T-helper 2 cell treated with Interferon-gamma antibody and Interleukin-4, amounts not matched to agents 5 μg/mL and 100 μg/mL, for 36 hours (primary cell): ENCODE results near the gene SAMD11.
"Not testable (repeated sequence)": the region's sequence is repeated elsewhere in the genome, so short reads cannot be mapped to it uniquely, and the experiment has no call there.

Source experiments
- DNase-seq: peaks from one replicate; pipeline ENCODE4 v3.0.0; 2021; ENCODE audit warnings: low spot score
- H3K27ac Mint-ChIP-seq: one replicate; pipeline ENCODE4 v1.8.0; 2021; ENCODE audit warnings: mild to moderate bottlenecking, mixed read lengths
- H3K27me3 Mint-ChIP-seq: one replicate; pipeline ENCODE4 v1.8.0; 2021; ENCODE audit warnings: low read depth, mixed read lengths
- H3K36me3 Mint-ChIP-seq: one replicate; pipeline ENCODE4 v1.8.0; 2021; ENCODE audit warnings: low read depth, mixed read lengths
- H3K4me1 Mint-ChIP-seq: one replicate; pipeline ENCODE4 v1.8.0; 2021; ENCODE audit warnings: low read depth, mixed read lengths
- H3K4me3 Mint-ChIP-seq: one replicate; pipeline ENCODE4 v1.8.0; 2022; ENCODE audit warnings: mild to moderate bottlenecking, moderate library complexity, mixed read lengths
- H3K9me3 Mint-ChIP-seq: one replicate; pipeline ENCODE4 v1.8.0; 2021; ENCODE audit warnings: mixed read lengths

SAMD11 gene, protein sequence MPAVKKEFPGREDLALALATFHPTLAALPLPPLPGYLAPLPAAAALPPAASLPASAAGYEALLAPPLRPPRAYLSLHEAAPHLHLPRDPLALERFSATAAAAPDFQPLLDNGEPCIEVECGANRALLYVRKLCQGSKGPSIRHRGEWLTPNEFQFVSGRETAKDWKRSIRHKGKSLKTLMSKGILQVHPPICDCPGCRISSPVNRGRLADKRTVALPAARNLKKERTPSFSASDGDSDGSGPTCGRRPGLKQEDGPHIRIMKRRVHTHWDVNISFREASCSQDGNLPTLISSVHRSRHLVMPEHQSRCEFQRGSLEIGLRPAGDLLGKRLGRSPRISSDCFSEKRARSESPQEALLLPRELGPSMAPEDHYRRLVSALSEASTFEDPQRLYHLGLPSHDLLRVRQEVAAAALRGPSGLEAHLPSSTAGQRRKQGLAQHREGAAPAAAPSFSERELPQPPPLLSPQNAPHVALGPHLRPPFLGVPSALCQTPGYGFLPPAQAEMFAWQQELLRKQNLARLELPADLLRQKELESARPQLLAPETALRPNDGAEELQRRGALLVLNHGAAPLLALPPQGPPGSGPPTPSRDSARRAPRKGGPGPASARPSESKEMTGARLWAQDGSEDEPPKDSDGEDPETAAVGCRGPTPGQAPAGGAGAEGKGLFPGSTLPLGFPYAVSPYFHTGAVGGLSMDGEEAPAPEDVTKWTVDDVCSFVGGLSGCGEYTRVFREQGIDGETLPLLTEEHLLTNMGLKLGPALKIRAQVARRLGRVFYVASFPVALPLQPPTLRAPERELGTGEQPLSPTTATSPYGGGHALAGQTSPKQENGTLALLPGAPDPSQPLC

DNA sequence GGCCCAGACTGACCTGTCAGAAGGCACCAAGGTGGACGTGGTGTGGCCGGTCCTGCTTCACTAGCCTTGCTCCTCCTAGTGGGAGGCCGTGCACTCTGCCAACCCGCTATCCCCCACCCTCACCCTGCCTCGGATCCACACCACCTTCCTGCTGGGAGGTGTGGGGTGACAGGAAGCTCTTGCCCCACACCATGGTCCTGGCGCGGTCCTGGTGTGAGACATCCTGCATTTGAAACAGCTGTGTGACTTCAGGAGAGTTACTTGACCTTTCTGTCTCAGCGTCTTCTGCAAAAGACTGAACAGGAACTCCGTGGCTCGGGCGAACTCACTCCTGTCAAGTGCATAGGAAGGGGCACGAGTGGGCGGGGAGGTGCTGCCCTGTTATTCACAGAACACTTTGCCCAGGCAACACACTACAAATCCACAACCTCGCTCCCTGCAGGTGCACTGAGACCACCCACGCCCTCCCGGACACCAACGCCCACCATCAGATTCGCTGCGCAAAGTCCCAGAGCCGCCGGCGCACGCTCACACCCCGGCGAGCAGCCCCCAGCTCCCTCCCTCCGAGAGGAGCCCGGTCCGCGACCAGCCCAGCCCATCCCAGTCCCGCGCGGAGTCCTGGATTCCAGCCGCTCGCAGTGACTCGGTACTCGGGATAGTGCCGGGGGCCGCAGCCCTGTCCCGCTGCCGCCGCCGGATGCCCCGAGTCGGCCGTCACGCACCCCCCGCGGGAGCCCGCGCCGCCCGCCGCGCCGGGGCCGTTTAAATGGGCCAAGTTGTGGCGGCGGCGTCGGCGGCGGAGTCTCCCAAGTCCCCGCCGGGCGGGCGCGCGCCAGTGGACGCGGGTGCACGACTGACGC lies at the start of gene SAMD11:
TSS of gene SAMD11 (plus strand) at position 793 of the 860 bp plus-strand sequence. CDS start 509 bp downstream, outside the sequence.
- H3K27me3 Mint-ChIP-seq = peaks cover 57% of the 10 kb centered on the region
- DNase-seq = peak; percentile 41
- no peak within 1 kb of the TSS for H3K27ac Mint-ChIP-seq
- no peaks in the 10 kb centered on the region for H3K36me3 Mint-ChIP-seq
- peaks cover 2% of the 10 kb centered on the region for H3K4me1 Mint-ChIP-seq
- peak within 1 kb of the TSS; percentile 62 for H3K4me3 Mint-ChIP-seq
- H3K9me3 Mint-ChIP-seq = no peaks in the 10 kb centered on the region

DNA sequence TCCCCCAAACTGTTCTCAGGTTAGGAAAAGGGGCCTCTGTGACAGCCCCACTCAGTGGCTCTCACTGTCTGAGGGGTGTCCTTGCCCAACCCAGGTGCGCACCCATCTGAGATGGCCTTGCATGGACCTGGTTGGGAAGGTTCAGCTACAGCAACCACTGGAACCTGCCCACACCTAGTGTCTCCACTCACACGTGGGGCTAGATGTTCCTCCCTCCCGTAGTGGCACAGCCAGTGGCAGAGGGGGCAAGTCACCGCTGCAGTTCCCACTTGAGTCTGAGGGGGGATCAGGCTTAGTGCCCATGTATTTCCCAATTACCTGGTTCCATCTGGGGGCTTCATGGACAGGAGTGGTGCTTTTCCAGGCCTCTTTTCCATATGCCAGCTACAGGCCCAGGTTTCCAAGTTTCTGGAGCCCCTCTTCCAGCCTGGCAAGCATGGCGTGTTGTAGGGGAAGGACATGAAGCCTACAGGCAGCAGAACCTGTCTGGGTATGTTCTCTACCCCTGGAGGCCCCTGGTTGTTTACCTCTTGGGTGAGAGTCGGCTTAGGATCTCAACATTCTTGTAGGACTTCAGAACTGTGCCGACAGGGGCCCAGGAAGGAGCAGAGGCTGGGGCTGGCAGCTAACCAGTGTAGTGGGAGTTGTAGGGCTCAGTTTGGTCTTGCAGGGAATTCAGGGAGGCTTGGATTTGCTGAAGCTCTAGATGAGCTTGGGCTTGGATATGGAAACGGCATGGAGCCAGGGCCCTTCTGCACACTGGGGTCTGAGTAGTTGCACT lies 47.1 kb upstream of the SAMD11 start:
- not testable (repeated sequence) for H3K9me3 Mint-ChIP-seq, H3K27ac Mint-ChIP-seq, H3K4me1 Mint-ChIP-seq, DNase-seq, H3K4me3 Mint-ChIP-seq, H3K36me3 Mint-ChIP-seq
- peaks cover 20% of the 10 kb centered on the region for H3K27me3 Mint-ChIP-seq

DNA sequence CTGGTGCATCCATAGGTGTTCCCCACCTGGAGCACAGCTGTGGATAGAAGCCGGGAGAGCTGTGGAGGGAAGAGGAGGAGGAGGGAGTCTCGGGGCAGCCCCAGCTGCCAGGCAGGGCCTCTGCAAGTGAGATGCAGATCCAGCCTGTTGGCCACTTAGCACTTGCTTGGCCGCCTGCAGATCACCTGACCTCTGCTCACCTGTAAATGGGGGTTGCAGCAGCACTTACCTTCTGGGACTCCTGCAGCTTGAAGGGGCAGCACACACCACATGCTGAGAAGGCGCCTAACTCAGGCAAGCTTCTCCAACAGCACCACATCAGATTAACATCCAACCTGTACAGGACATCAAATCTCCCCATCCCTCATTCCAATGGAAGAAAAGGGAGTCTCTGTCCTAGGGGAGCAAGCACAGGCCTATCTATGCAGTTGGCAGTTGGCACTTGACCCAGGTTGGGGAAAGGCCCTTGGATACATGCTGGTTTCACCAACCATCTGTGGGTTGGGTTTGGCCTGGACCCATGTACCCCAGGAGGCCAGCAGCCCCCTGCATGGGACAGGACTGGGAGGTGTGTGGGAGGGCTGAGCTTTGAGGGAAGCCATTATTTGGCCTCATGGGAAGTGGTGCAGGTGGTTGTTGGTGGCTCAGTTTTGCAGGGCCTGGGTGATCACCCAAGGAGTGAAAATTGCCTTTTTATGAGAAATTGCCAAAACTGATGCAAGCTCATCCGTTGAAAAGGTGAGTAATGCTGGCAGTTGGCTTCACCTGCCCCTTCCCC lies 46.3 kb upstream of the SAMD11 start:
- H3K27me3 Mint-ChIP-seq = peaks cover 23% of the 10 kb centered on the region
- H3K4me1 Mint-ChIP-seq, H3K27ac Mint-ChIP-seq, DNase-seq, H3K4me3 Mint-ChIP-seq, H3K36me3 Mint-ChIP-seq, H3K9me3 Mint-ChIP-seq: not testable (repeated sequence)

DNA sequence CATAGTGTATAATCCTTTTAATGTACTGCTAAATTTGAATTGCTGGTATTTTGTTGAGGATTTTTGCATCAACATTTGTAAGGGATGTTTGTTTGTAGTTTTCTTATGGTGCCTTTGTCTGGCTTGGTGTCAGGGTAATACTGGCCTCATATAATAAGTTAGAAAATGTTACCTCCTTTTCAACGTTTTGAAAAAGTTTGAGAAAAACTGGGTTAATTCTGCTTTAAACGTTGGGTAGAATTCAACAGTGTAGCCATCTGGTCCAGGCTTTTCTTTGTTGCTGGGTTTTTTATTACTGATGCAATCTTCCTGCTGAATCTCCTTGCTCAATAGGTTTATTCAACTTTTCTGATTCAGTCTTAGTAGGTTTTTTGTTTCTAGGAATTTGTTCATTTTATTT lies 43.2 kb upstream of the SAMD11 start:
- H3K36me3 Mint-ChIP-seq, H3K27ac Mint-ChIP-seq, H3K9me3 Mint-ChIP-seq, DNase-seq, H3K4me1 Mint-ChIP-seq, H3K4me3 Mint-ChIP-seq: not testable (repeated sequence)
- peaks cover 52% of the 10 kb centered on the region for H3K27me3 Mint-ChIP-seq

DNA sequence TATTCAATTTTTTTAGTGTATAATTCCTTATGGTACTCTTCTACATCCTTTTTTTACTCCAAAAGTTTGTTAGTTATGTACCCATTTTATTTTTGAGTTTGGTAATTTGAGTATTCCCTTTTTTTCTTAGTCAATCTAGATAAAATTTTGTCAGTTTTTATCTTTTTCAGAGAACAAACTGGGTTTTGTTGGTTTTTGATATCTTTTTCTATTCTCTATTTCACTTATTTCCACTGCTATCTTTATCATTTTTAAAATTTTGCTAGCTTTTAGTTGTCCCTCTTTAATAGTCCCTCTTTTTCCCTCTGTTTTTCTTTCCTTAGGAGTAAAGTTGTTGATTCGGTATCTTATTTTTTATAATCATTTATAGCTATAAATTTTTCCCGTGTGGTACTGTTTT lies 42.8 kb upstream of the SAMD11 start:
- H3K27me3 Mint-ChIP-seq = peaks cover 55% of the 10 kb centered on the region
- DNase-seq, H3K36me3 Mint-ChIP-seq, H3K27ac Mint-ChIP-seq, H3K9me3 Mint-ChIP-seq, H3K4me3 Mint-ChIP-seq, H3K4me1 Mint-ChIP-seq: not testable (repeated sequence)

DNA sequence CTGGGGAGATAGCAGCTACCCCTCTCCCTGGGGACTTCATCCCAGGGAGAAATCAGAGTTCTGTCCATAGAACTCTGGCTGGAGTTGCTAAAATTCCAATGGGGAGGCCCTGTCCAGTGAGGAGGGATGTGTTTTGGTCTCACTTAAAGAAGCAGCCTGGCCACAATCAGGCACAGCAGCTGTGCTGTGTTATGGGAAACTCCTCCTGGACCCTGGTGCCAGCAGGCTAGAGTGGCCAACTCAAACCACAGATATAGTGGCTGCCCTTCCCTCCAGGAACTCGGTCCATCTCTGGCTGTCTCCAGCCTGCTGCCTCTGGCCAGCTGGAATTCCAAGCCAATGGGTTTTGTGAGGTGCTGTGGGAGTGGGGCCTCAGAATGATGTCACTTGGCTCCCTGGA lies 37.4 kb upstream of the SAMD11 start:
- Mint-ChIP-seq H3K4me1 (peaks cover 9% of the 10 kb centered on the region), H3K4me3 (no peak overlapping the region), H3K27ac (no peak overlapping the region), H3K27me3 (peaks cover 68% of the 10 kb centered on the region), H3K9me3 (no peaks in the 10 kb centered on the region), H3K36me3 (no peaks in the 10 kb centered on the region)
- DNase-seq = no peak

DNA sequence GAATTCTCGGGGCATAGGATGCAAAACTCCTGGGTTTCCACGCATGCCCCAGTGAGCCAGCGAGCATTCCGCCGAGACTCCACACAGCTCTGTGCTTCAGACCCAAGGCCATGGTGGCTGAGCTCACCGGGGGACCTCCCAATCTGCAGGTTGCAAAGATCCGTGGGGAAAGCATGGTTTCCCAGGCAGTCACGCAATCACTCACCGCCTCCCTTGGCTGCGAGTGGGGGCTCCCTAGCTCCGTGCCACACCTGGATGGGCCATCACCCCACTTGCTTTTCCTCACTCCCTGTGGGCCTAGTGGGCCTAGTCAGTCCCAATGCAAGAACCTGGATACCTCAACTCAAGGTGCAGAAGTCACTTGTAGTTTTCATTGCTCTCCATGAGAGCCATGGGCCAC lies 37.0 kb upstream of the SAMD11 start:
- Mint-ChIP-seq H3K27me3 (peaks cover 66% of the 10 kb centered on the region), H3K4me3 (no peak overlapping the region), H3K9me3 (no peaks in the 10 kb centered on the region), H3K36me3 (no peaks in the 10 kb centered on the region), H3K27ac (no peak overlapping the region), H3K4me1 (peaks cover 9% of the 10 kb centered on the region)
- DNase-seq = no peak

DNA sequence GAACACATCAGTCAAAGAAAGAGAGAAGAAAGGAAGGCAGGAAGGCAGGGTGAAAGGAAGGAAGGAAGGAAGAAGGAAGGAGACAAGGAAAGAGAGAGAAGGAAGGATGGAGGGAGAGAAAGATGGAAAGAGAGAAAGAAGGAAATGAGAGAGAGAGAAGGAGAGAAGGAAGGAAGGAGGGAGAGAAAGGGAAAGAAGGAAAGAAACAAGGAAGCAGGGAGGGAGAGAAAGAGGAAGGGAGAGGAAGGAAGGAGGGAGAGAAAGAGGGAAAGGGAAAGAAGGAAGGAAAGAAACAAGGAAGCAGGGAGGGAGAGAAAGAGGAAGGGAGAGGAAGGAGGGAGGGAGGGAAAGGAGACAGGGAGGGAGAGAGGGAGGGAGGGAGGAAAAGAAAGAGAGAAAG lies 35.4 kb upstream of the SAMD11 start:
- no peak overlapping the region for H3K4me3 Mint-ChIP-seq
- peaks cover 58% of the 10 kb centered on the region for H3K27me3 Mint-ChIP-seq
- no peak overlapping the region for H3K27ac Mint-ChIP-seq
- H3K4me1 Mint-ChIP-seq = peaks cover 9% of the 10 kb centered on the region
- no peaks in the 10 kb centered on the region for H3K9me3 Mint-ChIP-seq
- no peaks in the 10 kb centered on the region for H3K36me3 Mint-ChIP-seq
- DNase-seq = no peak

DNA sequence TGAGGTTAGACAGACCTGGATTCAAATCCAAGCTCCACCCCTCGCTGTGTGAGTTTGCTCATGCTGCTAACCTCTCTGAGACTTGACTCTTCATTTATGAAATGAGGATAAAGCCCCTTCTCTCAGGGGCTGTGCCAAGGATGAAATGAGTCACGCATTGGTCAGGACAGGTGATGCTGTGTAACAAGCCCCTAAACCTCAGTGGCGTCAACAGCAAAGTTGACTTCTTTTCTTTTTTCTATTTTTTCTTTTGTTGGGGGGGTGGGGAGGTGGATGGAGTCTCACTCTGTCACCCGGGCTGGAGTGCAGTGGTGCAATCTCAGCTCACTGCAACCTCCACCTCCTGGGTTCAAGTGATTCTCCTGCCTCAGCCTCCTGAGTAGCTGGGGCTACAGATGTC lies 33.9 kb upstream of the SAMD11 start:
- not testable (repeated sequence) for DNase-seq, H3K4me1 Mint-ChIP-seq, H3K4me3 Mint-ChIP-seq, H3K36me3 Mint-ChIP-seq, H3K27ac Mint-ChIP-seq, H3K9me3 Mint-ChIP-seq
- H3K27me3 Mint-ChIP-seq = peaks cover 49% of the 10 kb centered on the region

DNA sequence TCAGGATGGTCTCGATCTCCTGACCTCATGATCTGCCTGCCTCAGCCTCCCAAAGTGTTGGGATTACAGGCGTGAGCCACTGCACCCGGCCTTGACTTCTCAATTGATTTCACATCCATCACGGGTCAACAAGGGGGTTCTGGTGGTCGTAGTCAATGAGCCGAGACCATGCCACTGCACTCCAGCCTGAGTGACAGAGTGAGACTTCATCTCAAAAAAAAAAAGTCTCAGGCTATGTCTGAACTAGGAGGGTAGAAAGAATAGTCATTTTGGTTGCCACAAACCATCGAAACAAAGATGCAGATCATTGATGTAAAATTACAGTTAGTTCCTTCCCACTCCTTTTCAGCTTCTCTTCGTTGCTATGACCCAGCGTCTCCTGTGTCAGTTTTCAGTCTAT lies 33.5 kb upstream of the SAMD11 start:
- peak; percentile 40 for DNase-seq
- Mint-ChIP-seq H3K27me3 (peaks cover 49% of the 10 kb centered on the region), H3K27ac (peak overlapping the region; percentile 27), H3K4me3 (peak overlapping the region; percentile 30)
- H3K36me3 Mint-ChIP-seq, H3K4me1 Mint-ChIP-seq, H3K9me3 Mint-ChIP-seq: not testable (repeated sequence)

DNA sequence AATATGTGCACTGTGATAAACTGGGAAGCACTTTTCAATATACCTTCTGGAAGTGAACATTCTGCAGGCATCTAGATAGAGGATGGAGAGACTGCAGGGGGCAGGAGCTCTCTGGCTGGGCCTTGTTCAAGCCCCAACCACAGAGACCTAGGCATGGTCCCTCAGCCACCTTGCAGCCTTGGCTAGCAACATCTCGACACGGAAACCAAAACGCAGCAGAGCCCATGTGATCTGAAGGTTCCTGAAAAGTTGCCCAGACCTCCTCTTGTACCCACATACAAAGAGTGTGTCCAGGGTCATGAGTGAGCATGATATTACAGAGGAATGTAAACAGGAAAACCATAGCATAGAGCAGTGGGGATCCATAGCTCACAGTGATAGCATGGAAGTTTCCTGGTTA lies 33.1 kb upstream of the SAMD11 start:
- no peaks in the 10 kb centered on the region for H3K9me3 Mint-ChIP-seq
- H3K27me3 Mint-ChIP-seq = peaks cover 49% of the 10 kb centered on the region
- peak overlapping the region; percentile 30 for H3K4me3 Mint-ChIP-seq
- H3K4me1 Mint-ChIP-seq = peaks cover 9% of the 10 kb centered on the region
- no peak for DNase-seq
- peak overlapping the region; percentile 27 for H3K27ac Mint-ChIP-seq
- no peaks in the 10 kb centered on the region for H3K36me3 Mint-ChIP-seq

DNA sequence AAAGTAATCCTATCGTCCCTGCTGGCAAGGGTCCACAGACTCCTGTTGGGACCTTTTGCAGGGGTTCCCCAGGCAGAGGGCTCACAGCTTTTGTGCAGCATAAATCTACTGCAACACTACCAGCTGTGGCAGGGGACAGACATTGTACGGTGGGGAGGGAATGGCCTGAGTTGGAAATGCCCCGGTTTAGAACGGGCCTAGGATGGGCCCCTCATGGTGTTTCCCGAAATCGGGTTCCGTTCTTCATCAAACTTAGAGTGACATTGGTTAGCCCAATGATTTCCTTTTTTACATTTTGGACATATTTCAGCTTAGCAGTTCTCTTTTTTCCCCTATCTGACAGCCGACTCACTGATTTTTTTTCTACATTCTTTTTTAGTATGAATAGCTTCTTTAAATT lies 26.5 kb upstream of the SAMD11 start:
- Mint-ChIP-seq H3K27me3 (peaks cover 61% of the 10 kb centered on the region), H3K36me3 (peaks cover 4% of the 10 kb centered on the region), H3K4me3 (no peak overlapping the region), H3K27ac (no peak overlapping the region), H3K4me1 (peaks cover 9% of the 10 kb centered on the region), H3K9me3 (peaks cover 20% of the 10 kb centered on the region)
- no peak for DNase-seq

DNA sequence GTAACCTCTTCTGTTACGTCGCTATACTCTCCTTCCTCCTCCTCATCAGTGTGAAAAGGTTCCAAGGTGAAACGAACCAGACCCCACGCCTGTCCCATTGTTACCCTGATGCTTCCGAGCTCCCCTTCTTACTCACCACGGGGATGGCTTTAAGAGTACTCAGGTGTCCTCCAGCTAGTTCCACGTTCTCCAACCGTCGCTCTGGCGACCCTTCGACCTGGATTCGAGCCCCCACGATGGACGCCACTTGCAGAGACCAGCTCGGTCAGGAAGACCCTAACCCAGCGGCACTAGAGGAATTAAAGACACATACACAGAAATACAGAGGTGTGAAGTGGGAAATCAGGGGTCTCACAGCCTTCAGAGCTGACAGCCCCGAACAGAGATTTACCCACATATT lies 25.8 kb upstream of the SAMD11 start:
- not testable (repeated sequence) for H3K4me3 Mint-ChIP-seq, DNase-seq, H3K4me1 Mint-ChIP-seq, H3K36me3 Mint-ChIP-seq, H3K27ac Mint-ChIP-seq
- Mint-ChIP-seq H3K9me3 (peaks cover 20% of the 10 kb centered on the region), H3K27me3 (peaks cover 59% of the 10 kb centered on the region)
